ENCODE results near the gene KDM8. TPM values are rescaled to one million over a fixed set of nuclear protein-coding genes. Genes with fewer than 3 reads are reported as not detected.

KDM8 gene
- total RNA-seq, 4 donors from 2014 or later, result 0.56 to 4.4 (median 2.5) TPM

- Histone ChIP-seq H3K4me3 (no peak overlapping the region), H3K36me3 (peaks cover 0 to 38% (median 6%) of the 10 kb centered on the region in 3 donors), H3K27me3 (no peaks in the 10 kb centered on the region), H3K4me1 (peaks cover 4 to 15% (median 11%) of the 10 kb centered on the region in 3 donors), H3K9me3 (no peaks in the 10 kb centered on the region), H3K27ac (no peak overlapping the region)
- WGBS, 2 donors, result 73 to 94% methylated on average over 3 of the region's 3 CpGs
- TF ChIP-seq CTCF (IDR thresholded peaks at IDR 0.05), result no peak
- no peak for TF ChIP-seq POLR2A (IDR thresholded peaks at IDR 0.05)
- intact Hi-C loops (cut with DNase I), result no loop called here
- DNase-seq, result no peak
These were observed 5.5 kb downstream of the KDM8 start for GRCh38 chr16:27208796-27209195.

- TF ChIP-seq CTCF (IDR thresholded peaks at IDR 0.05), result no peak
- TF ChIP-seq POLR2A (IDR thresholded peaks at IDR 0.05), result no peak
- H3K27ac ChIP-seq, result no peak overlapping the region
- H3K36me3 ChIP-seq, result peaks cover 0 to 46% (median 6%) of the 10 kb centered on the region in 3 donors
- DNase-seq, result no peak
- no peaks in the 10 kb centered on the region for H3K27me3 ChIP-seq
- H3K4me3 ChIP-seq, result no peak overlapping the region
- intact Hi-C loops (cut with DNase I), result no loop called here
- H3K4me1 ChIP-seq, result peaks cover under 1 to 7% (median 3%) of the 10 kb centered on the region in 3 donors
- no peaks in the 10 kb centered on the region for H3K9me3 ChIP-seq
- 85 to 89% methylated on average over 6 to 8 of the region's 8 CpGs for WGBS, 2 donors
These were observed 6.3 kb downstream of the KDM8 start for GRCh38 chr16:27209591-27209990.

- TF ChIP-seq CTCF (IDR thresholded peaks at IDR 0.05) (no peak), POLR2A (IDR thresholded peaks at IDR 0.05) (no peak)
- no peak overlapping the region for H3K4me3 ChIP-seq
- H3K27ac ChIP-seq, result no peak overlapping the region
- 95 to 96% methylated on average over 9 to 10 of the region's 17 CpGs for WGBS, 2 donors
- H3K36me3 ChIP-seq, result peaks cover 0 to 52% (median 6%) of the 10 kb centered on the region in 3 donors
- peaks cover 0 to 1% (median 0%) of the 10 kb centered on the region in 3 donors for H3K4me1 ChIP-seq
- no peak for DNase-seq
- no peaks in the 10 kb centered on the region for H3K27me3 ChIP-seq
- intact Hi-C loops (cut with DNase I), result no loop called here
- no peaks in the 10 kb centered on the region for H3K9me3 ChIP-seq
These were observed 6.8 kb downstream of the KDM8 start for GRCh38 chr16:27210174-27210573.

GRCh38 chr16:27211026-27211425, 7.7 kb downstream of the KDM8 start:
- Histone ChIP-seq H3K27ac (no peak overlapping the region), H3K4me3 (no peak overlapping the region), H3K27me3 (no peaks in the 10 kb centered on the region), H3K9me3 (no peaks in the 10 kb centered on the region), H3K4me1 (no peaks in the 10 kb centered on the region), H3K36me3 (peaks cover 0 to 60% (median 6%) of the 10 kb centered on the region in 3 donors)
- WGBS, 2 donors, result 83 to 98% methylated on average over 8 to 10 of the region's 10 CpGs
- intact Hi-C loops (cut with DNase I), result no loop called here
- no peak for TF ChIP-seq POLR2A (IDR thresholded peaks at IDR 0.05)
- no peak for TF ChIP-seq CTCF (IDR thresholded peaks at IDR 0.05)
- no peak for DNase-seq

GRCh38 chr16:27214084-27214961, 11.0 kb downstream of the KDM8 start:
- no peak overlapping the region for H3K27ac ChIP-seq
- WGBS, 2 donors, result 82 to 86% methylated on average over 10 to 19 of the region's 19 CpGs

More at GRCh38 chr16:27214084-27214961, 11.0 kb downstream of the KDM8 start:
- H3K36me3 ChIP-seq, result peaks cover 0 to 67% (median 6%) of the 10 kb centered on the region in 3 donors
- H3K9me3 ChIP-seq, result no peaks in the 10 kb centered on the region
- no peaks in the 10 kb centered on the region for H3K27me3 ChIP-seq
- DNase-seq, result no peak
- no peak overlapping the region for H3K4me3 ChIP-seq
- no peaks in the 10 kb centered on the region for H3K4me1 ChIP-seq
- no peak for TF ChIP-seq CTCF (IDR thresholded peaks at IDR 0.05)
- no peak for TF ChIP-seq POLR2A (IDR thresholded peaks at IDR 0.05)
- intact Hi-C loops (cut with DNase I), result no loop called here
